ENCODE data around the gene CCDC149.

CCDC149 gene

DNA sequence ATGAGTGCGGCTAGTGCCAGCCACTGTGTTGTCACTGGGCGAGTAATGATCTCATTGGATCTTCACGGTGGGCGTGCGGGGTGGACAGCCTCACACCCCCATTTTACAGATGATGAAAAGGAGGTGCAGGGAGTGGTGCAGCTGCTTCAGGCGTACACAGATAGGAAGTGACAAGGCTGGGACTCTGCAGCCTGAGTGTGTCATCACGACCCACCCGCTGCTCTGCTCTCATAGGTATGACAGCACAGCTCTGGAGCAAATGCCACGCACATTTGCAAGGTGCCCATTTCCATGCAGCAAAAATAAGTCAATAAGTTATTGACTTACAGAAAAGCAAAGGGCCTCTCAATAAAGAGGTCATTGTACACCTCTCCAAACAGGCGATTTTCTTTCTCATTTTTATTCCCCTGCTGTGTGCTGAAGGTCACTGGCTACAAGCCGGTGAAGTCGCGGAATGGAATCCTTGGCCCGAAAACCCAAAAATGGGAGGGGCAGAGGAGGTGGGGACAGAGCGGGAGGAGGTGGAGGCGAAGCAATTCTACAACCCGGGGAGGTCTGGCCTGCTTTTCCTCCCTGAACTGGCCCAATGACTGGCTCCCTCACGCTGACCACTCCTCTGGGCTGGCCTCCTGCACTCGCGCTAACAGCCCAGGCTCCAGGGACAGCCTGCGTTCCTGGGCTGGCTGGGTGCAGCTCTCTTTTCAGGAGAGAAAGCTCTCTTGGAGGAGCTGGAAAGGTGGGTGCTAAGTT lies 117.8 kb downstream of the CCDC149 start, which contains the start of gene SOD3:
SOD3 (plus strand) TSS at position 658 of the 750 bp plus-strand sequence. CDS start 3,949 bp downstream, outside the sequence.
- DNase-seq: no peak
- Histone ChIP-seq H3K9me3 (ENCODE audit: control extremely low read depth in 1 of 5, control insufficient read depth in 4 of 5, insufficient read depth in 2 of 5, low read depth in 1 of 5, low read length in 4 of 5) (no peaks in the 10 kb centered on the region), H3K27me3 (replicated peaks in 2 of 5; ENCODE audit: control insufficient read depth in 4 of 5, insufficient read depth in 5 of 5, low read length in 4 of 5) (peaks cover 0 to 51% (median 30%) of the 10 kb centered on the region in 5 experiments), H3K4me3 (ENCODE audit: control insufficient read depth in 1 of 7, extremely low read depth in 1 of 7, insufficient read depth in 4 of 7, low read depth in 2 of 7, low read length in 6 of 7) (no peak within 1 kb of the TSS), H3K4me1 (ENCODE audit: control extremely low read depth in 1 of 4, control insufficient read depth in 4 of 4, insufficient read depth in 4 of 4, low read length in 3 of 4) (peaks cover 5 to 13% (median 6%) of the 10 kb centered on the region in 4 experiments), H3K36me3 (ENCODE audit: control insufficient read depth in 4 of 4, insufficient read depth in 4 of 4, low read length in 3 of 4) (no peaks in the 10 kb centered on the region), H3K27ac (ENCODE audit: insufficient read depth in 1 of 2, low read depth in 1 of 2, low read length in 2 of 2, poor library complexity in 1 of 2, severe bottlenecking in 2 of 2) (no peak within 1 kb of the TSS)
- ChIA-PET CTCF (no interaction called here), POLR2A (no interaction called here)
- WGBS (ENCODE audit: insufficient coverage): 87% methylated on average over 11 of the region's 21 CpGs

GRCh38 chr4:24794480-24794879 lies 118.4 kb downstream of the CCDC149 start:
- Histone ChIP-seq H3K27ac (ENCODE audit: insufficient read depth in 1 of 2, low read depth in 1 of 2, low read length in 2 of 2, poor library complexity in 1 of 2, severe bottlenecking in 2 of 2) (no peak overlapping the region), H3K4me3 (ENCODE audit: control insufficient read depth in 1 of 7, extremely low read depth in 1 of 7, insufficient read depth in 4 of 7, low read depth in 2 of 7, low read length in 6 of 7) (no peak overlapping the region), H3K4me1 (ENCODE audit: control extremely low read depth in 1 of 4, control insufficient read depth in 4 of 4, insufficient read depth in 4 of 4, low read length in 3 of 4) (peaks cover 1 to 7% (median 5%) of the 10 kb centered on the region in 4 experiments), H3K36me3 (ENCODE audit: control insufficient read depth in 4 of 4, insufficient read depth in 4 of 4, low read length in 3 of 4) (no peaks in the 10 kb centered on the region), H3K9me3 (ENCODE audit: control extremely low read depth in 1 of 5, control insufficient read depth in 4 of 5, insufficient read depth in 2 of 5, low read depth in 1 of 5, low read length in 4 of 5) (no peaks in the 10 kb centered on the region), H3K27me3 (replicated peaks in 2 of 5; ENCODE audit: control insufficient read depth in 4 of 5, insufficient read depth in 5 of 5, low read length in 4 of 5) (peaks cover 0 to 44% (median 30%) of the 10 kb centered on the region in 5 experiments)
- POLR2A ChIA-PET: no interaction called here
- CTCF ChIA-PET: no interaction called here
- 94% methylated on average over 5 of the region's 10 CpGs for WGBS (ENCODE audit: insufficient coverage)
- DNase-seq: no peak

DNA sequence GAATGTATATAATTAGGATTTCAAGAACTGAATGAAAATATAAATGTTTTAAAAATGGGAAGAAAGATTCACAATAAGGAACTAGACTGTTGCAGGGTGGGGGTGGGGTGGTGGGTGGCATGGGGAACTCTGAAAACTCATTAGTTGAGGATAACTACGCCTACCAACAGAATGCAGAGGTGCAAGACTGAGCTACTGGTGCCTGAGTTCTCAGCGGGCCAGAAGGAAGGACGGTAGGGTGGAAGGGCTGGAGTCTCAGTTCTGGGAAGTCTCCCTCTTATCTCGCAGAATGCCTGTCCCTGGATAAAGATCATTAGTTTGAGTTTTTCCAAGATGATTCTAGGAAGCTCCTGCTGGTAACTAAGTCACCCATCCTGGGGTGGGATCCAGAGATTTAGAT lies 118.8 kb downstream of the CCDC149 start:
- Histone ChIP-seq H3K4me1 (ENCODE audit: control extremely low read depth in 1 of 4, control insufficient read depth in 4 of 4, insufficient read depth in 4 of 4, low read length in 3 of 4) (peaks cover 0 to 6% (median 5%) of the 10 kb centered on the region in 4 experiments), H3K27me3 (replicated peaks in 2 of 5; ENCODE audit: control insufficient read depth in 4 of 5, insufficient read depth in 5 of 5, low read length in 4 of 5) (peaks cover 0 to 40% (median 26%) of the 10 kb centered on the region in 5 experiments), H3K27ac (ENCODE audit: insufficient read depth in 1 of 2, low read depth in 1 of 2, low read length in 2 of 2, poor library complexity in 1 of 2, severe bottlenecking in 2 of 2) (no peak overlapping the region), H3K4me3 (ENCODE audit: control insufficient read depth in 1 of 7, extremely low read depth in 1 of 7, insufficient read depth in 4 of 7, low read depth in 2 of 7, low read length in 6 of 7) (peak overlapping the region in 1 of 7 experiments; percentile 51), H3K9me3 (ENCODE audit: control extremely low read depth in 1 of 5, control insufficient read depth in 4 of 5, insufficient read depth in 2 of 5, low read depth in 1 of 5, low read length in 4 of 5) (no peaks in the 10 kb centered on the region), H3K36me3 (ENCODE audit: control insufficient read depth in 4 of 4, insufficient read depth in 4 of 4, low read length in 3 of 4) (no peaks in the 10 kb centered on the region)
- ChIA-PET POLR2A (no interaction called here), CTCF (no interaction called here)
- peak in 2 of 3 donors; percentile 5 to 9 for DNase-seq
- 67% methylated on average over 4 of the region's 4 CpGs for WGBS (ENCODE audit: insufficient coverage)

DNA sequence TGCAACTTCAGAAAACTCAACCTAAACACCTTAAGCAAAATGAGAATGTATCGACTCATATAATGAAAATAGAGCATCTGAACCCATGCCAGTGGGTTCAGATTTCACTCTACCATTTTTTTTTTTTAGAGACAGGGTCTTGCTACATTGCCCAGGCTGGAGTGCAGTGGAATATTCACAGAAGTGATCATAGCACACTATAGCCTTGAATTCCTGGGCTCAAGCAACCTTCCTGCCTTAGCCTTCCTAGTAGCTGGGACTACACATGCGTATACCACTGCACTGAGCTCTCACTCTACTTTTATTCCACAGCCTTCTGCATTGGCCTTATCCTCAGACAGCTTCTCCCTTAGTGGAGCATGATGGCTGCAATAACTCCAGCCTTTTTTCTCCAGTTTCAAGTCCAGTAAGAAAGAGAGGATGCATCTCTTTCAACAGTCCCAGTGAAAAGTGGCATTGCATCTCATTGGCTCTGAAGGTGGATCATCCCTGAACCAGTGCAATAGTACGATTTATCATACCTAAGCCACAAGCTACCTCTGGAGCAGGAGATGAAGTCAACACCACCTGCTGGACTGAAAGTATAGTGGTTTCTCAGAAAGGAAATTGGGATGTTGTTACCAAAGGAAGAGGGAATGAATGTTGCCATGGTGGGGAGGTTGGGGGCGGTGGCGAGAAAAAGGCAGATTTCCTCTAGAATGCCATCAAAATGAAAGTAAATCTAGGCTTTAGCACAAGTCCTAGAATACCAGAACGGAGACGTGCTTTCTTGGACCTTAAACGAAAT lies 119.4 kb downstream of the CCDC149 start:
- Histone ChIP-seq H3K27ac (ENCODE audit: insufficient read depth in 1 of 2, low read depth in 1 of 2, low read length in 2 of 2, poor library complexity in 1 of 2, severe bottlenecking in 2 of 2) (no peak overlapping the region), H3K4me3 (ENCODE audit: control insufficient read depth in 1 of 7, extremely low read depth in 1 of 7, insufficient read depth in 4 of 7, low read depth in 2 of 7, low read length in 6 of 7) (peak overlapping the region in 1 of 7 experiments; percentile 51), H3K9me3 (ENCODE audit: control extremely low read depth in 1 of 5, control insufficient read depth in 4 of 5, insufficient read depth in 2 of 5, low read depth in 1 of 5, low read length in 4 of 5) (no peaks in the 10 kb centered on the region), H3K36me3 (ENCODE audit: control insufficient read depth in 4 of 4, insufficient read depth in 4 of 4, low read length in 3 of 4) (no peaks in the 10 kb centered on the region), H3K27me3 (replicated peaks in 2 of 5; ENCODE audit: control insufficient read depth in 4 of 5, insufficient read depth in 5 of 5, low read length in 4 of 5) (peaks cover 0 to 34% (median 20%) of the 10 kb centered on the region in 5 experiments), H3K4me1 (ENCODE audit: control extremely low read depth in 1 of 4, control insufficient read depth in 4 of 4, insufficient read depth in 4 of 4, low read length in 3 of 4) (peaks cover 0 to 6% (median 5%) of the 10 kb centered on the region in 4 experiments)
- CTCF ChIA-PET: interaction anchor here (1.3 kb wide), 1 partner anchor 53 kb away, joined by 3 read pairs; no protein-coding TSS in a partner anchor
- 75% methylated on average over 4 of the region's 8 CpGs for WGBS (ENCODE audit: insufficient coverage)
- POLR2A ChIA-PET: no interaction called here
- DNase-seq: peak in 2 of 3 donors; percentile 13 to 26

DNA sequence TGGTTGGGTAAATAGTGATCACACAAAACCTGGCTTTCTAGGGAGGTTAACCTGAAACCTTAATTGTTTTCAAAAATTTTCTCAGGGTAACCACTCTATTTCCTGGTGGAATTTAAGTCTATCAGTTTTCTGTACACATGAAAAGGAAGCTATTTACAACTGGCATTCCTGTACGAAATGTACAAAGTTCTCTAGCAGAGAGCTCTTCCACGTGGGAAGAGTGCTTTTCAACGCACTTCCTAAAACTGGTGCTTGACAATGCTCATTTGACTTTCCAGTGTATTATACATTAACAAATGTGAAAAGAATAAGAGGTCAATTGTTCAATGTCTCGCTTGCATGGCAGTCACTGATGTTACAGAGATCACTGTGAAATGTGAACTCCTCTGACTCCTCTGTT lies 120.3 kb downstream of the CCDC149 start:
- H3K4me3 ChIP-seq (ENCODE audit: control insufficient read depth in 1 of 7, extremely low read depth in 1 of 7, insufficient read depth in 4 of 7, low read depth in 2 of 7, low read length in 6 of 7): no peak overlapping the region
- H3K36me3 ChIP-seq (ENCODE audit: control insufficient read depth in 4 of 4, insufficient read depth in 4 of 4, low read length in 3 of 4): no peaks in the 10 kb centered on the region
- H3K27me3 ChIP-seq (replicated peaks in 2 of 5; ENCODE audit: control insufficient read depth in 4 of 5, insufficient read depth in 5 of 5, low read length in 4 of 5): peaks cover 0 to 25% (median 13%) of the 10 kb centered on the region in 5 experiments
- 100% methylated on average over 1 of the region's 4 CpGs for WGBS (ENCODE audit: insufficient coverage)
- peaks cover 0 to 4% (median 0%) of the 10 kb centered on the region in 5 experiments for H3K9me3 ChIP-seq (ENCODE audit: control extremely low read depth in 1 of 5, control insufficient read depth in 4 of 5, insufficient read depth in 2 of 5, low read depth in 1 of 5, low read length in 4 of 5)
- DNase-seq: no peak
- ChIA-PET POLR2A (no interaction called here), CTCF (interaction anchor here (1.3 kb wide), 1 partner anchor 54 kb away, joined by 3 read pairs; no protein-coding TSS in a partner anchor)
- H3K27ac ChIP-seq (ENCODE audit: insufficient read depth in 1 of 2, low read depth in 1 of 2, low read length in 2 of 2, poor library complexity in 1 of 2, severe bottlenecking in 2 of 2): no peak overlapping the region
- peaks cover 0 to 6% (median 5%) of the 10 kb centered on the region in 4 experiments for H3K4me1 ChIP-seq (ENCODE audit: control extremely low read depth in 1 of 4, control insufficient read depth in 4 of 4, insufficient read depth in 4 of 4, low read length in 3 of 4)

- CTCF ChIA-PET: no interaction called here
- Histone ChIP-seq H3K9me3 (ENCODE audit: control extremely low read depth in 1 of 5, control insufficient read depth in 4 of 5, insufficient read depth in 2 of 5, low read depth in 1 of 5, low read length in 4 of 5) (peaks cover 0 to 6% (median 0%) of the 10 kb centered on the region in 5 experiments), H3K27ac (ENCODE audit: insufficient read depth in 1 of 2, low read depth in 1 of 2, low read length in 2 of 2, poor library complexity in 1 of 2, severe bottlenecking in 2 of 2) (no peak overlapping the region), H3K36me3 (ENCODE audit: control insufficient read depth in 4 of 4, insufficient read depth in 4 of 4, low read length in 3 of 4) (no peaks in the 10 kb centered on the region), H3K4me3 (ENCODE audit: control insufficient read depth in 1 of 7, extremely low read depth in 1 of 7, insufficient read depth in 4 of 7, low read depth in 2 of 7, low read length in 6 of 7) (no peak overlapping the region), H3K27me3 (replicated peaks in 2 of 5; ENCODE audit: control insufficient read depth in 4 of 5, insufficient read depth in 5 of 5, low read length in 4 of 5) (peaks cover 0 to 12% (median 7%) of the 10 kb centered on the region in 5 experiments), H3K4me1 (ENCODE audit: control extremely low read depth in 1 of 4, control insufficient read depth in 4 of 4, insufficient read depth in 4 of 4, low read length in 3 of 4) (peaks cover 0 to 6% (median 5%) of the 10 kb centered on the region in 4 experiments)
- POLR2A ChIA-PET: no interaction called here
- no peak for DNase-seq
Observed at GRCh38 chr4:24791043-24791442, 121.8 kb downstream of the CCDC149 start.

DNA sequence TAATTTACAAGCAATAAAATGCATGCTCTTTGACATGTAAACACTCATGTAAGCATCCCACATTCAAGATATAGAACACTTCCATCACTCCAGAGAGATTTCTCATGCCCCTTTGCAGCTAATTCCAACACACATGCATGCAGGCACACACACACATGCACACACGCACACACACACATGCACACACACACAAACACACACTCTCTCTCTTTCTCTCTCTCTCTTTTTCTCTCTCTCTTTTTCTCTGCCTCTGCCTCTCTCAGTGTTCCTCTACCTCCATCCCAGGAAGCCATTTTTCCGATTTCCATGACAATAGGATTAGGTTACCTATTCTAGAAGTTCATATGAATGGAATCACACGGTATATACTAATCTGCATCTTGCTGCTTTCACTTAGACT lies 129.3 kb downstream of the CCDC149 start:
- no peak for DNase-seq
- ChIA-PET CTCF (no interaction called here), POLR2A (no interaction called here)
- Histone ChIP-seq H3K36me3 (ENCODE audit: control insufficient read depth in 4 of 4, insufficient read depth in 4 of 4, low read length in 3 of 4) (no peaks in the 10 kb centered on the region), H3K9me3 (ENCODE audit: control extremely low read depth in 1 of 5, control insufficient read depth in 4 of 5, insufficient read depth in 2 of 5, low read depth in 1 of 5, low read length in 4 of 5) (peaks cover 0 to 6% (median 0%) of the 10 kb centered on the region in 5 experiments), H3K4me1 (ENCODE audit: control extremely low read depth in 1 of 4, control insufficient read depth in 4 of 4, insufficient read depth in 4 of 4, low read length in 3 of 4) (no peaks in the 10 kb centered on the region), H3K27me3 (replicated peaks in 2 of 5; ENCODE audit: control insufficient read depth in 4 of 5, insufficient read depth in 5 of 5, low read length in 4 of 5) (peaks cover 0 to 5% (median 0%) of the 10 kb centered on the region in 5 experiments), H3K27ac (ENCODE audit: insufficient read depth in 1 of 2, low read depth in 1 of 2, low read length in 2 of 2, poor library complexity in 1 of 2, severe bottlenecking in 2 of 2) (no peak overlapping the region), H3K4me3 (ENCODE audit: control insufficient read depth in 1 of 7, extremely low read depth in 1 of 7, insufficient read depth in 4 of 7, low read depth in 2 of 7, low read length in 6 of 7) (no peak overlapping the region)
- 85% methylated on average over 3 of the region's 3 CpGs for WGBS (ENCODE audit: insufficient coverage)
